Activated CD4-positive, alpha-beta T cell treated with anti-CD3 and anti-CD28 coated beads, Interleukin-2, amount 50 U/mL, for 4 hours (primary cell): ENCODE data around the gene GPR171.
"Not testable (repeated sequence)": the region's sequence is repeated elsewhere in the genome, so short reads cannot be mapped to it uniquely, and the experiment has no call there.

ENCODE experiments used
- DNase-seq, 2 experiments: peaks; one replicate each; pipeline ENCODE4 v3.0.0-alpha.2; 2020

The GPR171 gene

GRCh38 chr3:151203051-151203420 lies at the start of gene GPR171:
Gene GPR171 (minus strand): TSS chr3:151203216. CDS start chr3:151199386, 3,830 bp downstream.
- DNase-seq, result peak; percentile 58 to 63

- no peak for DNase-seq
Observed at GRCh38 chr3:151248772-151249337, 45.8 kb upstream of the GPR171 start.

- DNase-seq, result not testable (repeated sequence)
Observed at GRCh38 chr3:151242006-151242405, 39.0 kb upstream of the GPR171 start.

GRCh38 chr3:151236736-151237135 lies 33.7 kb upstream of the GPR171 start:
- DNase-seq, result no peak

GRCh38 chr3:151236316-151236715 lies 33.3 kb upstream of the GPR171 start:
- DNase-seq, result no peak

GRCh38 chr3:151234825-151235224 lies 31.8 kb upstream of the GPR171 start:
- no peak for DNase-seq

GRCh38 chr3:151232991-151233390 lies 30.0 kb upstream of the GPR171 start:
- no peak for DNase-seq

- not testable (repeated sequence) for DNase-seq
Observed at GRCh38 chr3:151232403-151232802, 29.4 kb upstream of the GPR171 start.

- DNase-seq, result no peak
Observed at GRCh38 chr3:151230646-151231045, 27.6 kb upstream of the GPR171 start.

- DNase-seq, result no peak
Observed at GRCh38 chr3:151228666-151229040, 25.6 kb upstream of the GPR171 start.

GRCh38 chr3:151227807-151228665 lies 25.0 kb upstream of the GPR171 start:
- peak; percentile 75 to 77 for DNase-seq

GRCh38 chr3:151227266-151227806 lies 24.3 kb upstream of the GPR171 start:
- DNase-seq, result no peak

GRCh38 chr3:151226825-151227224 lies 23.8 kb upstream of the GPR171 start:
- DNase-seq, result no peak

- no peak for DNase-seq
Observed at GRCh38 chr3:151226088-151226563, 23.1 kb upstream of the GPR171 start.

GRCh38 chr3:151225040-151225975 lies 22.3 kb upstream of the GPR171 start:
- DNase-seq, result no peak

- no peak for DNase-seq
Observed at GRCh38 chr3:151224268-151224866, 21.4 kb upstream of the GPR171 start.

GRCh38 chr3:151219056-151219455 lies 16.0 kb upstream of the GPR171 start:
- no peak for DNase-seq

- no peak for DNase-seq
Observed at GRCh38 chr3:151218136-151218535, 15.1 kb upstream of the GPR171 start.

- no peak for DNase-seq
Observed at GRCh38 chr3:151216641-151217607, 13.9 kb upstream of the GPR171 start.

- DNase-seq, result no peak
Observed at GRCh38 chr3:151214459-151214858, 11.4 kb upstream of the GPR171 start.

GRCh38 chr3:151213881-151214280 lies 10.9 kb upstream of the GPR171 start:
- no peak for DNase-seq
